Stomach smooth muscle (tissue), 2 donors: Measurements from ENCODE around the gene S100B.
"Not testable (repeated sequence)": the region's sequence is repeated elsewhere in the genome, so short reads cannot be mapped to it uniquely, and the experiment has no call there.

ENCODE experiments used
- H3K27ac ChIP-seq: one replicate; pipeline ENCODE4 v1.7.0; 2013; ENCODE audit warnings: mild to moderate bottlenecking, low read length, inconsistent platforms
- H3K27me3 ChIP-seq, 2 donors: one replicate each; pipeline ENCODE4 v1.7.0; 2013; ENCODE audit warnings: low read length in 2 of 2; ENCODE audit not compliant: insufficient read depth in 2 of 2, control insufficient read depth in 1 of 2
- H3K36me3 ChIP-seq, 2 donors: one replicate each; pipeline ENCODE4 v1.7.0; 2013; ENCODE audit warnings: low read length in 2 of 2; ENCODE audit not compliant: control insufficient read depth in 2 of 2, insufficient read depth in 2 of 2
- H3K4me1 ChIP-seq: one replicate; pipeline ENCODE4 v1.7.0; 2013; ENCODE audit warnings: low read length; ENCODE audit not compliant: control insufficient read depth, insufficient read depth
- H3K4me3 ChIP-seq, 2 donors: one replicate each; pipeline ENCODE4 v1.7.0; 2013; ENCODE audit warnings: low read length in 2 of 2
- H3K9ac ChIP-seq, 2 donors: one replicate each; pipeline ENCODE4 v1.7.0; 2013; ENCODE audit warnings: low read length in 2 of 2, mild to moderate bottlenecking in 1 of 2
- H3K9me3 ChIP-seq, 2 donors: one replicate each; pipeline ENCODE4 v1.7.0; 2013; ENCODE audit warnings: low read length in 2 of 2; ENCODE audit not compliant: control insufficient read depth in 2 of 2
- donor health status: healthy.
- donor health status: Pancreatic carcinoma.

Gene S100B

DNA sequence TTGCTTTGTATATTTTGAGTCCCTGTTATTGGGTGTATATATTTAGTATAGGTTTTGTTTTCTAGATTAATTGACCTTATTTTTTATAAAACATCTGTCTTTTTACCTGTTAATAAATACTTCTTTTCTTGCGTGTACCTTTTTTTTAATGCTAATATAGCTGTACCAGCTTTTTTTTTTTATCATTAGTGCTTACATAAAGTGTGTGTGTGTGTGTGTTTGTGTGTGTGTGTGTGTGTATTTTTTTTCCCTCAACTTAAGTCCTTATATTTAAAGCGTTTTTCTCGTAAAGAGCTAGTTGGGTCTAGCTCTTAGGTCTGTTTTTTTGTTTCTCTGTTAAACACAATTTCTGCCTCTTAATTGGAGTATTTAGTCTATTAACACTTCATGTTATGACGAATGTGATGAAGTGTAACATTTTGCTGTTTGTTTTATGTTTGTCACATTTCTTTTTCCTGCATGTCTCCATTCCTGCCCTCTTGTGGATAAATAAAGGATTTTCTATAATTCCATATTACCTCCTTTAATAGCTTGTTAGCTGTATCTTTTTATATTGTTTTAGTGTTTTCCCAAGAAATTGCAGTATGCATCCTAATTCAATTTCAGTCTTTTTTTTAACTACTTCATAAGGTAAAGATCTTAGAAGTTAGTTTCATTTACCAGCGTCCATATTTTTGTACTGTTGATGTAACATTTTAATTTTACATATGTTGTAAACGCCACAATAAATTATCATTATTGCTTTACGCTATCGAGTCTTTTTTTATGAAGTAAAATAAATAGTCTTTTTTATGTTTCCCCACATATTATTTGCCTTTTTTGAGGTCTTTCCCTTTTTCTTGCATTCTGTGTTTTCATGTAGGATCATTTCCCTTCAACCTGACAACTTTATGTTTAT lies 34.9 kb upstream of the S100B start:
- peaks cover 19 to 25% of the 10 kb centered on the region in 2 donors for H3K36me3 ChIP-seq
- H3K9me3 ChIP-seq: no peaks in the 10 kb centered on the region
- no peak overlapping the region for H3K4me3 ChIP-seq
- no peak overlapping the region for H3K9ac ChIP-seq
- H3K27me3 ChIP-seq: no peaks in the 10 kb centered on the region
- H3K4me1 ChIP-seq: peaks cover 17% of the 10 kb centered on the region
- H3K27ac ChIP-seq: no peak overlapping the region

DNA sequence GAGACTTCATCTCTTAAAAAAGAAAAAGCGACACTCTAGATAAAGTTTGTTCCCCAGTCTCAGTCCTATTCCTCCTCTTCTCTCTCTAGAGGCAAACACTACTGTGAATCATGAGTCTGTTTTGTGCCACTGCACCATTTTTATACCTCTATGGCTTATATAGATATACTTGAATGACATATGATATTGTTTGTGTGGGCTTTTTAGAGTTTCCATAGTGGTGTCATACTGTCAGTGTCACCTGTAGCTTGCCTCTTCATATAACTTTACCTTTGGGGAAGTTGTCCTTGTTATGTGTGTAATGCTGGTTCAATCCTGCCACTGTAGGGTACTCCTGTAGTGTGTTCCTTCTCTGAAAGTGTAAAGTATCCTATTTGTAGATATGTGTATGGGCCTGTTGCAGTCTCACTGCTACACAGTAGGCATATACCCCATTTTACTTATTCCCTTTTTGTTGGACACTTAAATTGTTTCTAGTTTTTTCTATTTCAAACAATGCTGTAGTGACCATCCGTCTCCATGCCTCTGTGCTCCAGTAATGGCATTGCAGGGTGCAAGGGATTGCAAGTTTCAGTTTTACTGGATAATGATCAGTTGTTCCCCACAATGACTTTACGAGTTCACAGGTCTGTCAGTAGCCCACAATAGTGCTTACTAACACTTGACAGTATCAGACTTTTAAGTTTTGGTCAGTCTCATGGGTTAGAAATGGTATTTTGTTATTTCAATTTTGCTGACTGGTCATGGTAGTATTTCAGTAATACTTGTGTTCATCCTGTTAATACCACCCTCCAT lies 33.3 kb upstream of the S100B start:
- peak overlapping the region in 1 of 2 donors; percentile 24 for H3K9ac ChIP-seq
- H3K27ac ChIP-seq: no peak overlapping the region
- H3K4me3 ChIP-seq: peak overlapping the region; percentile 40 to 48
- H3K9me3 ChIP-seq: no peaks in the 10 kb centered on the region
- no peaks in the 10 kb centered on the region for H3K27me3 ChIP-seq
- peaks cover 19% of the 10 kb centered on the region for H3K4me1 ChIP-seq
- peaks cover 6 to 10% of the 10 kb centered on the region in 2 donors for H3K36me3 ChIP-seq

DNA sequence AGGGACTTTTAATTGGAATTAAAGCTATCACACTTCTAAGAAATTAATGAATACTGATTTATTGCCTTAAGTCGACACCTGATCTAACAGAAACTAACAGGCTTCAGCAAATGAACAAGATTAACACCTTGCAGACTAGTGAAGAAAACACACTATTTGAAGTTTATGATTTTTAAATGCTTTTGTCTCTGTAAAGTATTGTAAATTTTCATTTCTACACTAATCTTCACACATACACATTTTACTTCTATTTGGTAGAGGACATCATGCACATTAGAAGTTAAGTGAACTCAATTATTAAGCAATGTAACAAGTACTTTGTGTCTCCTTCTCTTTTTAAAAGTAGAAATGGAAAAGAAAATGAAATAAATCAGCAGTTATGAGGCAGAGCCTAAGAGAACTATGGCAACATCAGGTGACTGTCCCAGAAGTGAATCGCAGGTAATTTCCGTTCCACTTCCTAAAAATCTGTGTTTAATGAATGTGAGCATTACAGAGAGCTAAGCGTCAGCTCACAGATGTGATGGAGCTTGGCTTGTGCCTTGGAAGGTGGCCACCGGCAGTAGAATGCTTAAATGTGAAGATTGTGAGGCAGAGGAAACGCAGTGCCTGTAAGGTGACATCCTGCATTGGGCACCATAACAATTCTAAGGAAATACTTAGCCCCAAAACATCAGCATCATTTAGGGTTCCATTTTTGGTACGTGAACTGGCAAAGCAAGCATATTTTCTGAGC lies 31.8 kb upstream of the S100B start:
- Histone ChIP-seq H3K4me3 (peak overlapping the region; percentile 94 to 100), H3K27me3 (no peaks in the 10 kb centered on the region), H3K9me3 (no peaks in the 10 kb centered on the region), H3K4me1 (peaks cover 19% of the 10 kb centered on the region), H3K36me3 (peaks cover 6 to 10% of the 10 kb centered on the region in 2 donors), H3K27ac (no peak overlapping the region), H3K9ac (peak overlapping the region; percentile 13 to 83)

DNA sequence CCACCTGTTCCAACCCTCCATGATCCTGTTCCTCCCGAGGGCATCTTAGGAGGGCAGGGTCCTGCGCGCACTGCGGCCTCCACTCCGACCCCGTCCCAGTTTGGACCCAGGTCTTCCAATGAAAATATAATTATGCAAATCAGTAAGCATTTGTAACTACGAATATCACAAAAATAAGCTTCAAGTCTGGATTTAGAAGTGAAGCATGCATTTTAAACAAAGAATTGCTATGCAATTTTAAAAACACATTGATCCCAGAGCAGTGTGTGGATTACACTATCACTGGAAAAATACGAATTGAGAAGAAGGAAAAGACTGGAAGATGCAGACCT lies 31.3 kb upstream of the S100B start:
- Histone ChIP-seq H3K27ac (peak overlapping the region; percentile 95), H3K4me3 (peak overlapping the region; percentile 94 to 100), H3K27me3 (no peaks in the 10 kb centered on the region), H3K9ac (peak overlapping the region; percentile 83 to 96), H3K36me3 (peaks cover 2 to 4% of the 10 kb centered on the region in 2 donors), H3K4me1 (peaks cover 19% of the 10 kb centered on the region), H3K9me3 (no peaks in the 10 kb centered on the region)

DNA sequence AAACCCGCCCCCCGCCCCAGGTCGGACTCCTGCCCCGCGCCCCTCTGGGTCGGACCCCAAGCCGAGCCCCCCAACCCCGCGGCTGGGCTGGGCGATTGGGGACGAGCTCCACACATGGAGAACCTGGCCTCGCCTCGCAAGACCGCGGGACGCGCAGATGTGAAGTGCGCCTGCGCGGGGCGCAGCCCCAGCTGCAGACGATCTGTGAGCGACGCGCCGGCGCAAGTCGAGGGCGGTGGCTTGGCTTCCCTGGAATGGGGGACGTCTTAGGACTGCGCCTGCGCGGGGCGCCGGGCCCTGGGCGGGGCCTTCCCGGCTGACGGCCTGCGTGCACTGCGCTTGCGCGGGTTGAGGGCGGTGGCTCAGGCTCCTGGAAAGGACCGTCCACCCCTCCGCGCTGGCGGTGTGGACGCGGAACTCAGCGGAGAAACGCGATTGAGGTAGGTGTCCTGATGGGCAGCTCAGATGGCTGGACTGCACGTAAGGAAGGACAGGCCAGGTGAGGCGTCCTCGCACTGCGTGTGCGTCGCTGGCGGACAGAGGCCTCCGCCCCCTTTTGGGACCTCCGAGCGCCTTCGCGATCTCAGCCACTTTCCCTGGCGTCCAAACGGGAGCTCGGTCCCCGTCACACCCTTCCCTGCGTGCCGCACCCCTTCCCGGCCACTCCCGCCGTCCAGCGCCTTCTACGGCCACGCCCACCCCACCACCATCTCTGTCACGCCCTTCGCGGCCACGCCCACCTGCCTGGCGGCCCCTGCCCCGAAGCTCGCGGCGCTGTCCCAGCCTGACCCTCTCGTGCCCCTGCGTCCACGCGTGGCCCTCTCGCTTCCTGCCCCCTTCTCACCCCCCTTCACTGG lies 30.7 kb upstream of the S100B start, which contains the start of gene PRMT2:
TSS of gene PRMT2 (plus strand) at position 351 of the 857 bp plus-strand sequence. CDS start 1,278 bp downstream, outside the sequence.
- Histone ChIP-seq H3K27me3 (no peaks in the 10 kb centered on the region), H3K4me1 (peaks cover 19% of the 10 kb centered on the region)

DNA sequence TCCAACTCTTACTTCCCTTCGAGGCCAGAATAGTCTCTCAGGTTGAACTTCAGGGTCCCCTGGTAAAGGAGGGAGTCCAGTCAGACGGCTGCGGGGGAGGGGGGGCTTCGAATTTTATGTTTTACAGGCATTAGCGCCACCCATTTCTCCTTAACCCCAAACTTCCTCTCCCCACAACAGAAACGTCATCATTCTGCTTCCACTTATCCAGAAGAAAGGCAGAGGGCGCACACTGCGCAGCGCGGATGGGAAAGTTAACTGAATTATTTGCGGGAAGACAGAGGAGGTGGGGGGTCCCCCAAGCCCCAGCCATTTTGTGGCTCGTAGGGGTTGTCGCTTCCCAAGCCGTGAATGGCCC lies 30.1 kb upstream of the S100B start:
- Histone ChIP-seq H3K27ac (peak overlapping the region; percentile 95), H3K27me3 (no peaks in the 10 kb centered on the region), H3K36me3 (no peaks in the 10 kb centered on the region), H3K9me3 (no peaks in the 10 kb centered on the region), H3K4me3 (peak overlapping the region; percentile 38 to 100), H3K9ac (peak overlapping the region; percentile 82 to 83), H3K4me1 (peaks cover 19% of the 10 kb centered on the region)

More for the DNA sequence above, 30.7 kb upstream of the S100B start, which contains the start of gene PRMT2:
- Histone ChIP-seq H3K9ac (peak within 1 kb of the TSS; percentile 83 to 96), H3K4me3 (peak within 1 kb of the TSS; percentile 94 to 100), H3K36me3 (no peaks in the 10 kb centered on the region), H3K9me3 (no peaks in the 10 kb centered on the region), H3K27ac (peak within 1 kb of the TSS; percentile 95)

DNA sequence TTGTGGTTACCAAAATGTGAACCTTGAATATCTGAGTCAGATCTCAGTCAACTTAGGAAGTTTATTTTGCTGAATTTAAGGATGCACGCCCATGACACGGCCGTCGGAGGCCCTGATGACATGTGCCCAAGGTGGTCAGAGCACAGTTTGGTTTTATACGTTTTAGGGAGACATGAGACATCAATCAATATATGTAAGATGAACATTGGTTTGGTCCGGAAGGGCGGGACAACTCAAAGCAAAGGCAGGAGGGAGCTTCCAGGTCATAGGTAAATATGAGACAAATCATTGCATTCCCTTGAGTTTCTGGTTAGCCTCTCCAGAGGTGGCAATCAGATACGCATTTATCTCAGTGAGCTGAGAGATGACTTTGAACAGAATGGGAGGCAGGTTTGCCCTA lies 29.5 kb upstream of the S100B start:
- H3K36me3 ChIP-seq: no peaks in the 10 kb centered on the region
- H3K9ac ChIP-seq: peak overlapping the region; percentile 82 to 83
- peaks cover 19% of the 10 kb centered on the region for H3K4me1 ChIP-seq
- H3K9me3 ChIP-seq: no peaks in the 10 kb centered on the region
- H3K27ac ChIP-seq: peak overlapping the region; percentile 95
- H3K27me3 ChIP-seq: no peaks in the 10 kb centered on the region
- H3K4me3 ChIP-seq: peak overlapping the region; percentile 38 to 100

DNA sequence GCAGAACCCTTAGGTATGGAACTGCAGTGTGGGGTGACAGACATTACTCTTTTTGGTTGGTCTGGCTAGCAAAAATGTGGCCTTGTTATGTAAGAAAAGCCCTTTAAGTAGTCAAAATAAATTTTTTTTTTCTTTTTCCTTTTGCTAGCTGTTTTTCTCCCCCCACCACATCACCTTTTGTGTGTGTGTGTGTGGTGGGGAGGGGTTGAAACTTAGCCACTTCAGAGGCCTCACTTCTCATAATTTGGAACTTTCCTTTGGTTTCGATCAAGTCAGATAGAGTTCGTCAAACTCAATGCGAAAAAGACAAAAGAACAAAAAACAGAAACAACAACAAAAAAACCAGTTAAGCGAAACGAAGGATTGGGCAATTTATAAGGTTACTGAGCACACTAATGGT lies 28.7 kb upstream of the S100B start:
- Histone ChIP-seq H3K9me3 (no peaks in the 10 kb centered on the region), H3K4me3 (no peak overlapping the region), H3K27ac (no peak overlapping the region), H3K27me3 (peaks cover 4 to 6% of the 10 kb centered on the region in 2 donors), H3K4me1 (peaks cover 18% of the 10 kb centered on the region), H3K9ac (no peak overlapping the region), H3K36me3 (no peaks in the 10 kb centered on the region)

DNA sequence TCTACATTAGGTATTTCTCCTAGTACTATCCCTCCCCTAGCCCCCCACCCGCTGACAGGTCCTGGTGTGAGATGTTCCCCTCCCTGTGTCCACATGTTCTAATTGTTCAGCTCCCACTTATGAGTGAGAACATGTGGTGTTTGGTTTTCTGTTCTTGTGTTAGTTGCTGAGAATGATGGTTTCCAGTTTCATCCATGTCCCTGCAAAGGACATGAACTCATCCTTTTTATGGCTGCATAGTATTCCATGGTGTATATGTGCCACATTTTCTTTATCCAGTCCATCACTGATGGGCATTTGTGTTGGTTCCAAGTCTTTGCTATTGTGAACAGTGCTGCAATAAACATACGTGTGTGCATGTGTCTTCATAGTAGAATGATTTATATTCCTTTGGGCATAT lies 26.0 kb upstream of the S100B start:
- H3K27me3 ChIP-seq: peaks cover 9 to 11% of the 10 kb centered on the region in 2 donors
- not testable (repeated sequence) for H3K4me1 ChIP-seq, H3K27ac ChIP-seq, H3K9ac ChIP-seq, H3K36me3 ChIP-seq, H3K4me3 ChIP-seq, H3K9me3 ChIP-seq
